Measurements from ENCODE around the gene SKP1.

DNA sequence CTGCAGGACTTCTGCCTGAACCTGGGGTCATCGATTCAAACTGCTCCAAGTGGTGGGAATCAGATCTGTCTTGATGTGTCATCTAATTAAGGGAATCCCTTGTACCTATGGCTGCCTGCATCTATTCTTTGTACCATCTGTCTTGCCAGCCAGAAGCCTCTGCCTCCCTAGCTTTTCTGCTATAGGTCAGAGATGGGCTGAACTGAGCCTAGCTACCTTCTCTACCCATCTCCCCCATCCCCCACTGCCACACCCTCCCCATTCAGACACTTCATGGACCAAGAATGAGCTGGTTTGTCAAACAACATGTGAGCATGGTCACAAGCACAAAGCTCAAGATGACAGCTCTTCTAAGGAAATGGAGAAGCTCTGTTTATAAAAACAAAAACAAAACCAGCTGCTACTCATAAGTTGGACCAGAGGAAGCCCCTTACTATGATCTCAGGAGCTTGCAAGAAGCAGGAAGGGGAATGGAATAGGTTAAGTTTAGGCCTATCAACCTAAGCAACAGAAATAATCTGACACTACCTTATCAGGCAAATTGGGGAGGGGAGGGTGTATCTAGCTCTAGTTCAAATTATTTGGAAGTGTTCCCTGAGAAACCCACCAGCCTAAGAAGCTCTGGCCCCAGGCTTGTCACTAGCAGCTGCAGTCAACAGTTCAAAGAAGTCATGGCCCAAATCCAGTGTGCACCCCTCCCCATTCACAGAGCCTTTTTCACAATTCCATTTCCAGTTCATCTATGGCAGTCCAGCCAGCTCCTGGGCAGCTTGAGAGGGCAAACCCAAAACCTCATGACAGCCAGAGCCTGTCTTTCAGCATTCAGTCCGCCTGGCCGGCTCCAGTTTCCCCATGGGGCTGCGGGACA, 29.9 kb downstream of the SKP1 start:
- TF ChIP-seq, protein P1, sequence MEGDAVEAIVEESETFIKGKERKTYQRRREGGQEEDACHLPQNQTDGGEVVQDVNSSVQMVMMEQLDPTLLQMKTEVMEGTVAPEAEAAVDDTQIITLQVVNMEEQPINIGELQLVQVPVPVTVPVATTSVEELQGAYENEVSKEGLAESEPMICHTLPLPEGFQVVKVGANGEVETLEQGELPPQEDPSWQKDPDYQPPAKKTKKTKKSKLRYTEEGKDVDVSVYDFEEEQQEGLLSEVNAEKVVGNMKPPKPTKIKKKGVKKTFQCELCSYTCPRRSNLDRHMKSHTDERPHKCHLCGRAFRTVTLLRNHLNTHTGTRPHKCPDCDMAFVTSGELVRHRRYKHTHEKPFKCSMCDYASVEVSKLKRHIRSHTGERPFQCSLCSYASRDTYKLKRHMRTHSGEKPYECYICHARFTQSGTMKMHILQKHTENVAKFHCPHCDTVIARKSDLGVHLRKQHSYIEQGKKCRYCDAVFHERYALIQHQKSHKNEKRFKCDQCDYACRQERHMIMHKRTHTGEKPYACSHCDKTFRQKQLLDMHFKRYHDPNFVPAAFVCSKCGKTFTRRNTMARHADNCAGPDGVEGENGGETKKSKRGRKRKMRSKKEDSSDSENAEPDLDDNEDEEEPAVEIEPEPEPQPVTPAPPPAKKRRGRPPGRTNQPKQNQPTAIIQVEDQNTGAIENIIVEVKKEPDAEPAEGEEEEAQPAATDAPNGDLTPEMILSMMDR (IDR thresholded peaks at IDR 0.05), result no peak
- TF ChIP-seq ZFX (IDR thresholded peaks at IDR 0.05; ENCODE audit: borderline replicate concordance), result no peak
